Measurements from ENCODE around the gene CABYR. TPM values are rescaled to one million over a fixed set of nuclear protein-coding genes. Genes with fewer than 3 reads are reported as not detected.

The CABYR gene
- total RNA-seq, 1 experiment from 2014 or later = 3.3 TPM

- no TSS peak for BruUV-seq (replicated peaks)
- Mint-ChIP-seq H3K27ac (ENCODE audit: unreplicated experiment) (no peak overlapping the region), H3K4me1 (ENCODE audit: low read depth, unreplicated experiment) (peaks cover 5% of the 10 kb centered on the region), H3K36me3 (ENCODE audit: insufficient read depth, unreplicated experiment) (no peaks in the 10 kb centered on the region), H3K27me3 (ENCODE audit: insufficient read depth, unreplicated experiment) (no peaks in the 10 kb centered on the region), H3K9me3 (ENCODE audit: unreplicated experiment) (no peaks in the 10 kb centered on the region), H3K4me3 (ENCODE audit: unreplicated experiment) (no peak overlapping the region)
- H3K9me3 ChIP-seq = no peaks in the 10 kb centered on the region
- ChIA-PET CTCF (no interaction called here), POLR2A (no interaction called here)
- TF ChIP-seq CTCF (IDR thresholded peaks at IDR 0.05; ENCODE audit: insufficient read depth in 1 of 2, low read depth in 1 of 2, low read length in 1 of 2, severe bottlenecking in 1 of 2, unreplicated experiment in 1 of 2) = no peak
- H3K4me3 ChIP-seq (ENCODE audit: low read depth, low read length) = no peak overlapping the region
- DNase-seq = no peak
- H3K4me1 ChIP-seq = no peaks in the 10 kb centered on the region
- H3K27me3 ChIP-seq (replicated peaks; ENCODE audit: control insufficient read depth, insufficient read depth, low read length) = no peaks in the 10 kb centered on the region
- H3K36me3 ChIP-seq (ENCODE audit: control insufficient read depth, insufficient read depth, low read length) = no peaks in the 10 kb centered on the region
- intact Hi-C loops (cut with micrococcal nuclease; ENCODE audit: unreplicated experiment) = no loop called here
Measured at GRCh38 chr18:24126155-24126961, 12.5 kb upstream of the CABYR start.

DNA sequence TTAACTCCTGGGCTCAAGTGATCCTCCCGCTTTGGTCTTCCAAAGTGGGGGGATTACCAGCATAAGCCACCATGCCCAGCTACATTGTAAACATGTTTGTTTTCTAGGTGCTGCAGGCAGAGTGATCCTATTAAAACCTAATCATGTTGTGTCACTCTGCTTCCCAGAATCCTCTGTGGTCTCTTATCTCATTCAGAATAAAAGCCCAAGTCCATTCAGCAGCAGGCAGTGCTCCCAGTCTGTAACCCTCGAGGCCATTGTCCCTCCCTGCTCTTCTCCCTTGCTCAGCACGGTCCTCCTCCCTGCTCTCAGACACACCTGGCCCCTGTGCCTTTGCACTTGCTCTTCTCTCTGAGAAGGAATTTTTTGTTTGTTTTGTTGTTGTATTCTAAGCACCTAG lies 11.1 kb upstream of the CABYR start:
- no peak overlapping the region for H3K4me3 ChIP-seq (ENCODE audit: low read depth, low read length)
- Mint-ChIP-seq H3K36me3 (ENCODE audit: insufficient read depth, unreplicated experiment) (no peaks in the 10 kb centered on the region), H3K27me3 (ENCODE audit: insufficient read depth, unreplicated experiment) (no peaks in the 10 kb centered on the region), H3K4me3 (ENCODE audit: unreplicated experiment) (no peak overlapping the region), H3K4me1 (ENCODE audit: low read depth, unreplicated experiment) (peaks cover 5% of the 10 kb centered on the region), H3K27ac (ENCODE audit: unreplicated experiment) (no peak overlapping the region), H3K9me3 (ENCODE audit: unreplicated experiment) (no peaks in the 10 kb centered on the region)
- no peaks in the 10 kb centered on the region for H3K4me1 ChIP-seq
- no peaks in the 10 kb centered on the region for H3K27me3 ChIP-seq (replicated peaks; ENCODE audit: control insufficient read depth, insufficient read depth, low read length)
- DNase-seq = no peak
- TF ChIP-seq CTCF (IDR thresholded peaks at IDR 0.05; ENCODE audit: insufficient read depth in 1 of 2, low read depth in 1 of 2, low read length in 1 of 2, severe bottlenecking in 1 of 2, unreplicated experiment in 1 of 2) = no peak
- no peaks in the 10 kb centered on the region for H3K9me3 ChIP-seq
- no peaks in the 10 kb centered on the region for H3K36me3 ChIP-seq (ENCODE audit: control insufficient read depth, insufficient read depth, low read length)
- POLR2A ChIA-PET = no interaction called here
- CTCF ChIA-PET = no interaction called here
- no TSS peak for BruUV-seq (replicated peaks)
- intact Hi-C loops (cut with micrococcal nuclease; ENCODE audit: unreplicated experiment) = no loop called here

GRCh38 chr18:24128700-24129099 lies 10.2 kb upstream of the CABYR start:
- Mint-ChIP-seq H3K27me3 (ENCODE audit: insufficient read depth, unreplicated experiment) (no peaks in the 10 kb centered on the region), H3K9me3 (ENCODE audit: unreplicated experiment) (no peaks in the 10 kb centered on the region), H3K4me1 (ENCODE audit: low read depth, unreplicated experiment) (peaks cover 5% of the 10 kb centered on the region), H3K27ac (ENCODE audit: unreplicated experiment) (no peak overlapping the region), H3K36me3 (ENCODE audit: insufficient read depth, unreplicated experiment) (no peaks in the 10 kb centered on the region), H3K4me3 (ENCODE audit: unreplicated experiment) (no peak overlapping the region)
- no peak overlapping the region for H3K4me3 ChIP-seq (ENCODE audit: low read depth, low read length)
- DNase-seq = no peak
- no TSS peak for BruUV-seq (replicated peaks)
- no peaks in the 10 kb centered on the region for H3K27me3 ChIP-seq (replicated peaks; ENCODE audit: control insufficient read depth, insufficient read depth, low read length)
- ChIA-PET POLR2A (no interaction called here), CTCF (no interaction called here)
- TF ChIP-seq CTCF (IDR thresholded peaks at IDR 0.05; ENCODE audit: insufficient read depth in 1 of 2, low read depth in 1 of 2, low read length in 1 of 2, severe bottlenecking in 1 of 2, unreplicated experiment in 1 of 2) = no peak
- intact Hi-C loops (cut with micrococcal nuclease; ENCODE audit: unreplicated experiment) = no loop called here
- H3K4me1 ChIP-seq = no peaks in the 10 kb centered on the region
- H3K36me3 ChIP-seq (ENCODE audit: control insufficient read depth, insufficient read depth, low read length) = no peaks in the 10 kb centered on the region
- H3K9me3 ChIP-seq = no peaks in the 10 kb centered on the region
